HG03469 (cell line): ENCODE data around the gene CFH.
A peak's percentile ranks its signal among the peaks of the same experiment; 100 is the strongest.
"Not testable (repeated sequence)": the region's sequence is repeated elsewhere in the genome, so short reads cannot be mapped to it uniquely, and the experiment has no call there.

ENCODE experiments used
- ATAC-seq: cut with Tn5 transposase; IDR thresholded peaks from one replicate; pipeline ENCODE4 v1.9.1; 2021; ENCODE audit warnings: mild to moderate bottlenecking, moderate library complexity, moderate number of reproducible peaks; ENCODE audit not compliant: unreplicated experiment

Gene CFH

GRCh38 chr1:196738730-196739129 lies 86.9 kb downstream of the CFH start:
- no peak for ATAC-seq

GRCh38 chr1:196743244-196743643 lies 91.4 kb downstream of the CFH start:
- peak; percentile 95 for ATAC-seq

GRCh38 chr1:196765019-196765740 lies 113.3 kb downstream of the CFH start:
- not testable (repeated sequence) for ATAC-seq

GRCh38 chr1:196769823-196770222 lies 118.0 kb downstream of the CFH start:
- not testable (repeated sequence) for ATAC-seq

- ATAC-seq = no peak
Measured at GRCh38 chr1:196773713-196774112, 121.9 kb downstream of the CFH start.

- no peak for ATAC-seq
Measured at GRCh38 chr1:196774175-196774574, 122.3 kb downstream of the CFH start.

- ATAC-seq = peak; percentile 94
Measured at GRCh38 chr1:196774603-196775002, 122.8 kb downstream of the CFH start, which contains the start of gene CFHR3. Gene CFHR3 (plus strand): TSS chr1:196774840. CDS start chr1:196774887, 47 bp downstream.

GRCh38 chr1:196777603-196778002 lies 125.8 kb downstream of the CFH start:
- ATAC-seq = no peak

GRCh38 chr1:196779093-196779492 lies 127.2 kb downstream of the CFH start:
- ATAC-seq = no peak

GRCh38 chr1:196791252-196791651 lies 139.4 kb downstream of the CFH start:
- not testable (repeated sequence) for ATAC-seq

GRCh38 chr1:196794103-196794502 lies 142.3 kb downstream of the CFH start:
- ATAC-seq = not testable (repeated sequence)
